Renal cortex interstitium (tissue), 11 donors: ENCODE data around the gene NCAPD2. TPM values are rescaled to one million over a fixed set of nuclear protein-coding genes. Genes with fewer than 3 reads are reported as not detected.
"Not testable (repeated sequence)": the region's sequence is repeated elsewhere in the genome, so short reads cannot be mapped to it uniquely, and the experiment has no call there.

ENCODE experiments used
- DNase-seq, 11 donors: peaks; one replicate each; pipeline ENCODE4 v3.0.0-alpha.2; 2013; ENCODE audit warnings: low read depth in 9 of 11, low spot score in 4 of 11; ENCODE audit errors: extremely low read depth in 1 of 11
- polyA plus RNA-seq, 3 donors: library from polyadenylated mRNA; unstranded; fragments of 120-200 nt; gene quantifications; one replicate each; pipeline ENCODE4 v1.2.1, GENCODE V29; 2013; ENCODE audit not compliant: insufficient read length in 3 of 3

The NCAPD2 gene
- polyA plus RNA-seq, 3 donors = 63.8 to 69.8 (median 69.5) TPM

- DNase-seq = no peak
These were observed 61.3 kb downstream of the NCAPD2 start for GRCh38 chr12:6555018-6555691.

GRCh38 chr12:6556496-6556817 lies 62.6 kb downstream of the NCAPD2 start:
- not testable (repeated sequence) for DNase-seq

GRCh38 chr12:6556857-6557256 lies 63.0 kb downstream of the NCAPD2 start:
- DNase-seq = no peak

GRCh38 chr12:6558014-6558760 lies 64.3 kb downstream of the NCAPD2 start:
- DNase-seq = not testable (repeated sequence)

GRCh38 chr12:6559500-6559899 lies 65.6 kb downstream of the NCAPD2 start:
- no peak for DNase-seq

GRCh38 chr12:6560501-6561205 lies 66.8 kb downstream of the NCAPD2 start:
- no peak for DNase-seq

GRCh38 chr12:6562881-6563280 lies 69.0 kb downstream of the NCAPD2 start:
- no peak for DNase-seq

GRCh38 chr12:6563448-6564050 lies 69.6 kb downstream of the NCAPD2 start:
- DNase-seq = no peak

GRCh38 chr12:6567112-6567670 lies 73.3 kb downstream of the NCAPD2 start:
- no peak for DNase-seq

- DNase-seq = no peak
These were observed 75.4 kb downstream of the NCAPD2 start for GRCh38 chr12:6569312-6569711.

- DNase-seq = no peak
These were observed 75.9 kb downstream of the NCAPD2 start for GRCh38 chr12:6569786-6570185.

GRCh38 chr12:6570264-6570887 lies 76.5 kb downstream of the NCAPD2 start:
- no peak for DNase-seq

GRCh38 chr12:6573001-6573400 lies 79.1 kb downstream of the NCAPD2 start:
- DNase-seq = no peak

- no peak for DNase-seq
These were observed 80.8 kb downstream of the NCAPD2 start for GRCh38 chr12:6574576-6575295.

GRCh38 chr12:6575648-6576047 lies 81.7 kb downstream of the NCAPD2 start:
- DNase-seq = no peak
